Bronchial epithelial cell (primary cell): ENCODE measurements around the gene TAF3. TPM values are rescaled to one million over a fixed set of nuclear protein-coding genes. Genes with fewer than 3 reads are reported as not detected.

Experiments
- DNase-seq: peaks from one replicate; pipeline ENCODE4 v3.0.0-alpha.2; 2010; ENCODE audit warnings: low read depth
- FAIRE-seq: peaks from 2 replicates; lab custom pipeline; 2011; peaks lifted over from hg19 to GRCh38; lab: Jason Lieb, UNC
- H3K27me3 ChIP-seq: 2 replicates; pipeline ENCODE4 v1.5.1; 2011; ENCODE audit warnings: low read length; ENCODE audit not compliant: control insufficient read depth, insufficient read depth
- H3K36me3 ChIP-seq: 2 replicates; pipeline ENCODE4 v1.5.1; 2011; ENCODE audit warnings: low read length; ENCODE audit not compliant: control insufficient read depth, insufficient read depth
- H3K4me3 ChIP-seq: 2 replicates; pipeline ENCODE4 v1.5.1; 2011; ENCODE audit warnings: mild to moderate bottlenecking, low read depth, low read length, control low read depth
- total RNA-seq: library from RNA; depleted of rRNA; stranded (reverse); fragments of >200 nt; gene quantifications from 2 replicates; pipeline ENCODE4 v1.2.1, GENCODE V29; 2014
- TF ChIP-seq, protein P1 (sequence below): IDR thresholded peaks from 2 replicates; pipeline ENCODE4 v1.5.1; 2011; ENCODE audit warnings: mild to moderate bottlenecking, moderate library complexity, low read length, control low read depth, inconsistent platforms; ENCODE audit not compliant: insufficient read depth, severe bottlenecking

Gene TAF3
- total RNA-seq, 1 donor from 2014 or later: 1.3 TPM

DNA sequence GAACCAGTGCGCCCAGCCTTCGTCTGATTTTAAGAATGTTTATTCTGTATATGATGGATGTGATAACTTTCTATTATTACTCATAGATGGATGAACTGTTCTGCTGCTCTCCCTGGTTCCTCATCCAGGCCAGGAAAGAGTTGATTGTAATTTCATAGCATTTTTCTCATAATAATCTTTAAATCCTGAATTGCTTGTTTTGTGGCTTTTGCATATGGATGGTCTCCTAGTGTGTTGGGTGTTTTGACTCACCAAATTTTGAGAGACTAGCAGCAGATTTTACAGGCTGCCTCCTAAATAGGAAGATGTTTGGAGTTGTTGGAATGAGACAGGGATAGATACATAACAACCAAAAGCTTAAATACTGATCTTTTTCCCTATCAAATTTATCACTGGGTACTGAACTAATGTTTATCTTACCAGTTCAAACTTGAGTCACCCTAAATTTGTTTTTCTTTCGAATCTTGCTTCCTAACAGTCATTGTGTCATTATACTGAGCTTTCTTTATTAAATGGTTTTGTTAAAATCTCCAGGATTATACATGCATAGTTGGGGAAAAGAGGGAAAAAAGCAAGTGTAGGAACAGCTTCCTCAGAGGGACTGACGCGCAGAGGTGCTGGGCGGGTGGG is 130.2 kb downstream of the TAF3 start:
- no peaks in the 10 kb centered on the region for H3K27me3 ChIP-seq
- no peak overlapping the region for H3K4me3 ChIP-seq
- FAIRE-seq (no peak), DNase-seq (no peak)
- H3K36me3 ChIP-seq: no peaks in the 10 kb centered on the region
- TF ChIP-seq, protein P1, sequence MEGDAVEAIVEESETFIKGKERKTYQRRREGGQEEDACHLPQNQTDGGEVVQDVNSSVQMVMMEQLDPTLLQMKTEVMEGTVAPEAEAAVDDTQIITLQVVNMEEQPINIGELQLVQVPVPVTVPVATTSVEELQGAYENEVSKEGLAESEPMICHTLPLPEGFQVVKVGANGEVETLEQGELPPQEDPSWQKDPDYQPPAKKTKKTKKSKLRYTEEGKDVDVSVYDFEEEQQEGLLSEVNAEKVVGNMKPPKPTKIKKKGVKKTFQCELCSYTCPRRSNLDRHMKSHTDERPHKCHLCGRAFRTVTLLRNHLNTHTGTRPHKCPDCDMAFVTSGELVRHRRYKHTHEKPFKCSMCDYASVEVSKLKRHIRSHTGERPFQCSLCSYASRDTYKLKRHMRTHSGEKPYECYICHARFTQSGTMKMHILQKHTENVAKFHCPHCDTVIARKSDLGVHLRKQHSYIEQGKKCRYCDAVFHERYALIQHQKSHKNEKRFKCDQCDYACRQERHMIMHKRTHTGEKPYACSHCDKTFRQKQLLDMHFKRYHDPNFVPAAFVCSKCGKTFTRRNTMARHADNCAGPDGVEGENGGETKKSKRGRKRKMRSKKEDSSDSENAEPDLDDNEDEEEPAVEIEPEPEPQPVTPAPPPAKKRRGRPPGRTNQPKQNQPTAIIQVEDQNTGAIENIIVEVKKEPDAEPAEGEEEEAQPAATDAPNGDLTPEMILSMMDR: no peak

DNA sequence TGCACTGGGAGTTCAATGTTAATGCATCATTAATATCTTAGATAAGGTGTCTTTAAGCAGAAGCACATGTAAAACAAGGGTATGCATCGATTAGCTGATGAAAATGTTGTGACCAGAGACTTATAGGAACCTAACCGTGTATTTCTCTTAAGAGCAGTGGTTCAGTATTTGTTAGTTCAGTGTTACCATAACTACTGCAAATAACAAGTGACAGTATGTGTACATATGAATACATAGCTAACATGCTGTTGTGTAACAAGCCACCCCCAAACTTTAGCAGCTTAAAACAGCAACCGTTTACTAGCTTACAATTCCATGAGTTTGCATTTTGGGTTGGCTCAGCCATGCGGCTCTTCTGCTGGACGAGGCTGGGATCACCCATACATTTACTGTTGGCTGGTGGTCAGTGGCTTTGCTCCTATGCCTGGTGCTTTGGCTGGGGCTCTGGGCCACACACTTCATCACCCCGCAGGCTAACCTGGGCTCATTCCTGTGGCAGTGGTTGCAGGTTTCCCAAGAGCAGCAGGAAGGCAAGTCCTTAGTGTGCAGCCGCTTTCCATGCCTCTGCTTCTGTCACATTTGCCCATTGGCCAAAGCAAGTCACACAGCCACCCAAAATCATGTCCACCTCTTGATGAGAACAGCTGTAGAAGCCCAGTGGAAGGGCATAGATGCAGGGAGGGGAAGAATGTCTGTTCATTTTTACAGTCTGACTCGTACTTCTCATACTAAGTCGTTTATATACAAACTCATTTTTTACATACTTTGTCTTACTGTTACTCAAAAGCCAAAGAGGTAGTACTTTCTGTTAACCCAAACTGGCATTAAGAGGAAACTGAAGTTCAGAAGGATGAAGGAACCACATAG is 132.9 kb downstream of the TAF3 start:
- DNase-seq (no peak), FAIRE-seq (no peak)
- H3K27me3 ChIP-seq: no peaks in the 10 kb centered on the region
- H3K4me3 ChIP-seq: no peak overlapping the region
- H3K36me3 ChIP-seq: no peaks in the 10 kb centered on the region
- TF ChIP-seq, protein P1: no peak

DNA sequence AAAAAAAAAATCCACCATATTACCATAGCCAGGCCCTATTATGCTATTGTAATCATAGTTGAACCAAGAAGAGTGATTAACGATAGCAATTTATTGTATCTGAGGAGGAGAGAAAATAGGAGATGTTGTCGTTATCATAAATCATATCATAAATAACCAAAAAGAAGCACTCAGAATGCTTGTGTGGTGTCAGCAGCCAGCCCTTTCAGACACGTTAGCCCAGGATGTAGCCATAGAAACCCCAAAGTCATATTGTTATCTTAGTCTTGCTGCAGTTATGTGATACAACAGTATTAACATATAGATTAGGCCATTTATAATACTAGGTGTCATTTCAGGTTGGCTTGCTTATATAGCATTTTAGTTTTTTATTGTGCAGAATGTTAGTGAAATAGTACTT is 134.0 kb downstream of the TAF3 start:
- FAIRE-seq: no peak
- no peaks in the 10 kb centered on the region for H3K27me3 ChIP-seq
- no peaks in the 10 kb centered on the region for H3K36me3 ChIP-seq
- no peak for DNase-seq
- no peak overlapping the region for H3K4me3 ChIP-seq
- TF ChIP-seq, protein P1: no peak

DNA sequence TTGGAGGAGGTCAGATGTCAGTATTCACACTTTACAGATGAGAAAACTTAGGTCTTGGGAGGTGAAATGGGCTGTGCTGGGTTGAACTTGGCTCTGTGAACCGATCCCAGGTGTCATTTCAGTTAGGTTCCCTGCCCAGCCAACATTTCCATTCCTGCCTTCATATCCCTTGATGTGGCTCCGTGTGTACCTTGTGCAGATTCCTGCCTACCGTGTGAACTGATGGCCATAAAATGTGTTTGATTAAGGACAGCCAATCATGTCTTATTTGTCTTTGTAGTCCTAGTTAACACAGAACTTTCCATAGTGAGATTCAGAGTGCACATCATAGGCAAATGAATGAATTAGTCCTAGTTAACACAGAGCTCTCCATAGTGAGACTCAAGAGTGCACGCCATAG is 135.1 kb downstream of the TAF3 start:
- Histone ChIP-seq H3K36me3 (no peaks in the 10 kb centered on the region), H3K27me3 (no peaks in the 10 kb centered on the region), H3K4me3 (no peak overlapping the region)
- FAIRE-seq (no peak), DNase-seq (no peak)
- TF ChIP-seq, protein P1: no peak

DNA sequence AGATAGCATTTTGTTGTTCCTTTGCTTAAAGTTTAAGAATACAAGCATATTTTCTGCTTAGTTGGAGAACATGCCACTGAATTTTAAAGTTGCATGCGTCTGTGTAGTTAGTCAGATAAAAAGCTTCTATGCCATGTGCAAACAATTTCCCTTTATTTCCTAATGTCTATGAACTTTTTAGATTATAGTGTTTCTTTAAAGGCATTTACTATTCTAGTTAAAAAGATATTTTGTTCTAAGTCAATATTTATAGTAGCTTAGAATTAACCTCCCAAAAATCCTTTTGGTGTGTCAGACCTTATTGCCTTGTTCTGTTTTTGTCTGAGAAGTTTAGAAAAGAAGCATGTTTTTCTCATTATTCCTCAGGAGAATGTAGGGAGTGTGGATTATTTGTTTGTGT is 137.1 kb downstream of the TAF3 start:
- Histone ChIP-seq H3K4me3 (no peak overlapping the region), H3K27me3 (no peaks in the 10 kb centered on the region), H3K36me3 (no peaks in the 10 kb centered on the region)
- DNase-seq (no peak), FAIRE-seq (no peak)
- TF ChIP-seq, protein P1: no peak
